Endothelial cell of umbilical vein (primary cell): ENCODE data around the gene PLEKHA6.

Source experiments
- EZH2 ChIP-seq: IDR thresholded peaks from 2 replicates; pipeline ENCODE4 v1.6.1; 2012; ENCODE audit warnings: borderline replicate concordance, low read depth, mild to moderate bottlenecking, moderate library complexity, low read length, inconsistent platforms; ENCODE audit not compliant: severe bottlenecking
- GATA2 ChIP-seq: IDR thresholded peaks from 2 replicates; pipeline ENCODE4 v1.7.0; 2011; ENCODE audit warnings: low read depth, mild to moderate bottlenecking, moderate library complexity, mixed read lengths, low read length; ENCODE audit not compliant: insufficient read length, insufficient read depth
- JUN ChIP-seq: IDR thresholded peaks from 2 replicates; pipeline ENCODE4 v1.6.1; 2011; ENCODE audit warnings: borderline replicate concordance, low read depth; ENCODE audit not compliant: insufficient read length, insufficient read depth
- MAX ChIP-seq: IDR thresholded peaks from 2 replicates; pipeline ENCODE4 v1.6.1; 2011; ENCODE audit not compliant: insufficient read depth, insufficient read length
- MYC ChIP-seq: IDR thresholded peaks from one replicate; pipeline ENCODE4 v1.6.1; 2011; ENCODE audit warnings: mild to moderate bottlenecking, low read depth, low read length
- POLR2A ChIP-seq: IDR thresholded peaks from 2 replicates; pipeline ENCODE4 v1.6.1; 2012; ENCODE audit warnings: low read depth, mild to moderate bottlenecking, control low read depth, low read length
- POLR2AphosphoS5 ChIP-seq: IDR thresholded peaks from 2 replicates; pipeline ENCODE4 v1.6.1; 2012; ENCODE audit warnings: low read depth, mild to moderate bottlenecking, control low read depth, low read length, moderate library complexity; ENCODE audit not compliant: insufficient read depth
- TF ChIP-seq, protein P1 (sequence below), 2 donors: IDR thresholded peaks; 1 replicate in 1 of 2; 2 replicates in 1 of 2; pipeline ENCODE4 v1.5.1; 2011; ENCODE audit warnings: low read length in 2 of 2, mild to moderate bottlenecking in 2 of 2, moderate library complexity in 2 of 2, control low read depth in 1 of 2, inconsistent platforms in 1 of 2, low read depth in 1 of 2; ENCODE audit not compliant: insufficient read depth in 1 of 2; ENCODE audit errors: extremely low read depth in 1 of 2

GRCh38 chr1:204338360-204338759 is 21.4 kb downstream of the PLEKHA6 start:
- TF ChIP-seq EZH2: no peak
- TF ChIP-seq GATA2: no peak
- TF ChIP-seq POLR2AphosphoS5: no peak
- TF ChIP-seq, protein P1, sequence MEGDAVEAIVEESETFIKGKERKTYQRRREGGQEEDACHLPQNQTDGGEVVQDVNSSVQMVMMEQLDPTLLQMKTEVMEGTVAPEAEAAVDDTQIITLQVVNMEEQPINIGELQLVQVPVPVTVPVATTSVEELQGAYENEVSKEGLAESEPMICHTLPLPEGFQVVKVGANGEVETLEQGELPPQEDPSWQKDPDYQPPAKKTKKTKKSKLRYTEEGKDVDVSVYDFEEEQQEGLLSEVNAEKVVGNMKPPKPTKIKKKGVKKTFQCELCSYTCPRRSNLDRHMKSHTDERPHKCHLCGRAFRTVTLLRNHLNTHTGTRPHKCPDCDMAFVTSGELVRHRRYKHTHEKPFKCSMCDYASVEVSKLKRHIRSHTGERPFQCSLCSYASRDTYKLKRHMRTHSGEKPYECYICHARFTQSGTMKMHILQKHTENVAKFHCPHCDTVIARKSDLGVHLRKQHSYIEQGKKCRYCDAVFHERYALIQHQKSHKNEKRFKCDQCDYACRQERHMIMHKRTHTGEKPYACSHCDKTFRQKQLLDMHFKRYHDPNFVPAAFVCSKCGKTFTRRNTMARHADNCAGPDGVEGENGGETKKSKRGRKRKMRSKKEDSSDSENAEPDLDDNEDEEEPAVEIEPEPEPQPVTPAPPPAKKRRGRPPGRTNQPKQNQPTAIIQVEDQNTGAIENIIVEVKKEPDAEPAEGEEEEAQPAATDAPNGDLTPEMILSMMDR (IDR thresholded peaks at IDR 0.05; ENCODE audit: extremely low read depth in 1 of 2, insufficient read depth in 1 of 2, low read depth in 1 of 2, low read length in 2 of 2): no peak
- no peak for TF ChIP-seq POLR2A
- no peak for TF ChIP-seq MYC
- no peak for TF ChIP-seq JUN
- no peak for TF ChIP-seq MAX
